Stimulated activated naive CD8-positive, alpha-beta T cell treated with anti-CD3 and anti-CD28 coated beads, Interleukin-15, Interleukin-2, amounts not matched to agents 100 ng/mL and 50 ng/mL, for 24 hours (primary cell): ENCODE results near the gene ITLN2.
"Not testable (repeated sequence)": the region's sequence is repeated elsewhere in the genome, so short reads cannot be mapped to it uniquely, and the experiment has no call there.

ENCODE experiments used
- H3K27ac Mint-ChIP-seq: one replicate; pipeline ENCODE4 v1.8.0; 2021; ENCODE audit warnings: mild to moderate bottlenecking, mixed read lengths
- H3K27me3 Mint-ChIP-seq: one replicate; pipeline ENCODE4 v1.8.0; 2021; ENCODE audit warnings: mixed read lengths
- H3K36me3 Mint-ChIP-seq: one replicate; pipeline ENCODE4 v1.8.0; 2021; ENCODE audit warnings: low read depth, mixed read lengths
- H3K4me1 Mint-ChIP-seq: one replicate; pipeline ENCODE4 v1.8.0; 2021; ENCODE audit warnings: low read depth, mixed read lengths
- H3K4me3 Mint-ChIP-seq: one replicate; pipeline ENCODE4 v1.8.0; 2021; ENCODE audit warnings: mild to moderate bottlenecking, mixed read lengths
- H3K9me3 Mint-ChIP-seq: one replicate; pipeline ENCODE4 v1.8.0; 2021; ENCODE audit warnings: mixed read lengths

The ITLN2 gene

GRCh38 chr1:160954158-160955104, at the start of gene ITLN2:
Gene ITLN2 (minus strand): TSS chr1:160954809. CDS start chr1:160954741, 68 bp downstream.
- no peaks in the 10 kb centered on the region for H3K9me3 Mint-ChIP-seq
- no peaks in the 10 kb centered on the region for H3K36me3 Mint-ChIP-seq
- no peak within 1 kb of the TSS for H3K27ac Mint-ChIP-seq
- H3K4me1 Mint-ChIP-seq: peaks cover 4% of the 10 kb centered on the region
- H3K27me3 Mint-ChIP-seq: no peaks in the 10 kb centered on the region
- H3K4me3 Mint-ChIP-seq: no peak within 1 kb of the TSS

DNA sequence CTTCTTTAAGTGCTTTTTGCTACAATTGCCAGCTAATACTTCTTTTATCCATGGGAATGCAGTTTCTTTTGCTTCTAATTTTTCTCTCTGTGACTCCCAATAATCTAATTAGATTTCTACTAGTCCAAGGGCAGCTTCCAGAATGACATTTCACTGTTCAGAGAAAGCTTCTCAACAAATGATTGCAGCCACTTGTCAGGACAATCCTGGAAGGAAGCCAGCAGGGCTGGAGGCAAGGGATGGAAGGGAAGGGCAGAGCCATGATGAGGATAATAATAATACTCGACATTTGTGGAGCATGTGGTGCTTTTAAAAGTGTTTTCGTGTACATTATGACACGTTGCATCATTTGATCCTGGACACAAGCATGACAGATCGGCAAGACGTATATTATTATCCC, 46.9 kb upstream of the ITLN2 start:
- no peaks in the 10 kb centered on the region for H3K27me3 Mint-ChIP-seq
- H3K4me3 Mint-ChIP-seq: no peak overlapping the region
- H3K4me1 Mint-ChIP-seq: peaks cover 13% of the 10 kb centered on the region
- H3K9me3 Mint-ChIP-seq: no peaks in the 10 kb centered on the region
- peaks cover 9% of the 10 kb centered on the region for H3K36me3 Mint-ChIP-seq
- H3K27ac Mint-ChIP-seq: no peak overlapping the region

GRCh38 chr1:161000736-161001480, 46.3 kb upstream of the ITLN2 start:
- no peaks in the 10 kb centered on the region for H3K9me3 Mint-ChIP-seq
- no peak overlapping the region for H3K4me3 Mint-ChIP-seq
- peaks cover 9% of the 10 kb centered on the region for H3K36me3 Mint-ChIP-seq
- no peak overlapping the region for H3K27ac Mint-ChIP-seq
- peaks cover 20% of the 10 kb centered on the region for H3K4me1 Mint-ChIP-seq
- H3K27me3 Mint-ChIP-seq: no peaks in the 10 kb centered on the region

DNA sequence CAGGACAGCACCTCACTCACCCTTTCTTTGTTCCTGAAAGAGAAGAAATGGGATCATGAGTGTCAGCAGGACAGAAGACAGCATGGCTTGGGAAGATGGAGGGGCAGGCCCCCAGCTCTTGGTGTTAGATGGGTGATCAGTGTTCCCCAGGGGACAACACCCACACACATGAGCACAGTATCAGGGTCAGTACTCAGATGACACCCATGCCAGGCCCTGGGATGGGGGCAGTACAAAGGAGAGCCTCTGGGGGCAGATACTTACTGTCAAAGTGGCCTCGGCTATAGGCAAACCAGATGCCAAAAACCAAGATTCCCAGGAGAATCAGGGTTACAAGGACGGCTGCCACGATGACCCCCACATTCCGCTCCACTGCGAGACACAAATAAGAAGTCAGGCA, 44.8 kb upstream of the ITLN2 start:
- H3K4me3 Mint-ChIP-seq: no peak overlapping the region
- H3K4me1 Mint-ChIP-seq: peaks cover 35% of the 10 kb centered on the region
- no peaks in the 10 kb centered on the region for H3K9me3 Mint-ChIP-seq
- no peaks in the 10 kb centered on the region for H3K27me3 Mint-ChIP-seq
- H3K36me3 Mint-ChIP-seq: peaks cover 9% of the 10 kb centered on the region
- no peak overlapping the region for H3K27ac Mint-ChIP-seq

GRCh38 chr1:160997323-160998038, 42.9 kb upstream of the ITLN2 start:
- H3K27me3 Mint-ChIP-seq: no peaks in the 10 kb centered on the region
- peaks cover 9% of the 10 kb centered on the region for H3K36me3 Mint-ChIP-seq
- peak overlapping the region; percentile 72 for H3K27ac Mint-ChIP-seq
- H3K9me3 Mint-ChIP-seq: no peaks in the 10 kb centered on the region
- peaks cover 36% of the 10 kb centered on the region for H3K4me1 Mint-ChIP-seq
- no peak overlapping the region for H3K4me3 Mint-ChIP-seq

GRCh38 chr1:160996178-160996577, 41.6 kb upstream of the ITLN2 start:
- Mint-ChIP-seq H3K27me3 (no peaks in the 10 kb centered on the region), H3K4me3 (no peak overlapping the region), H3K36me3 (peaks cover 9% of the 10 kb centered on the region), H3K9me3 (no peaks in the 10 kb centered on the region), H3K4me1 (peaks cover 36% of the 10 kb centered on the region), H3K27ac (peak overlapping the region; percentile 66)

- H3K36me3 Mint-ChIP-seq: peaks cover 5% of the 10 kb centered on the region
- no peaks in the 10 kb centered on the region for H3K27me3 Mint-ChIP-seq
- H3K27ac Mint-ChIP-seq: peak overlapping the region; percentile 49
- no peak overlapping the region for H3K4me3 Mint-ChIP-seq
- H3K9me3 Mint-ChIP-seq: no peaks in the 10 kb centered on the region
- H3K4me1 Mint-ChIP-seq: peaks cover 47% of the 10 kb centered on the region
Measured at GRCh38 chr1:160993544-160994193, 39.1 kb upstream of the ITLN2 start.

GRCh38 chr1:160992036-160992435, 37.4 kb upstream of the ITLN2 start:
- H3K36me3 Mint-ChIP-seq, H3K4me3 Mint-ChIP-seq, H3K9me3 Mint-ChIP-seq, H3K27ac Mint-ChIP-seq, H3K27me3 Mint-ChIP-seq: not testable (repeated sequence)
- H3K4me1 Mint-ChIP-seq: peaks cover 38% of the 10 kb centered on the region

DNA sequence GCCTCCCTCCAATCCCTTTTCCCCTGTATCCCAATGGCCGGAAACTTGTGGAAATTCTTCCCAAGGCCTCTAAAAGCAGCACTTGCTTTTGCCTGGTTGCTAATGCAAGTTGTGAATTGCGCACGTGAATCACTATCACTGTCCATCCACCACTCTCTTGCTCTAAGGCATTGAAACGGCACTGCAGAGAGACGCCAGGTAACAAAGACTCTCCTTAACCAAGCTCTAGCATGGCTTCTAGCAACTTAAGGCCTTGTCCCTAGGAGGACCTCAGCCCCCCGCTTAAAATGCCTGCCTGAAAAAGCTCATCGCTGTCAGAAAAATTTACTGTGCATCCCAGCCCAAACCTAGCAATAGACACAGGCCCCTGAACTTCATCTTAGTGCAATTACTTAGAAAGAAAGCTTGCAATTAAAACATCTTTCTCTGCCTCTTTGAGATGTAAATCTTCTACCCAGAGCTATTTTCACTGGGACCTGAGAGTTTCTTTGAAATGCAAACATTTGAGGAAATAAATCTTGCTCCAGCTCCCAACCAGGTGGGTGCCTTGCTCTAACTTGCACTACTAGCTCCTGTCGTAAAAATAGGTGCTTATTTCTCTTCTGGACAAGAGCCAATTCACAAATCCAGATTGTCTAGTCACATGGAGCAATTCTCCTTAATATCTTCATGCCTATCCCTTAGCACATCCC, 32.9 kb upstream of the ITLN2 start:
- Mint-ChIP-seq H3K4me1 (peaks cover 11% of the 10 kb centered on the region), H3K9me3 (no peaks in the 10 kb centered on the region), H3K4me3 (no peak overlapping the region)

DNA sequence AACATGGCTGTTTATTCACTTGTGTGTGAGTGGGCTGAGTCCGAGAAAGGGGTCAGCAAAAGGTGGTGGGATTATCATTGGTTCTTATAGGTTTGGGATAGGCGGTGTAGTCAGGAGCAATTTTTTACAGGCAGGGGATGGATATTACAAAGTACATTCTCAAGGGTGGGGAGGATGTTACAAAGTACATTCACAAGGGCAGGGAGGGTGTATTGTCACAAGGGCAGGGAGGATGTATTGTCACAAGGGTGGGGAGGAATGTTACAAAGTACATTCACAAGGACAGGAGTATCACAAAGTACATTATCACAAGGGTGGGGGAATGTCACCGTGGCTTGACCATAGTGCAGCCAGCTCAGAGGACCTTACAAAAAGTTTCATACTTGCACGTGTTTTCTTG, 31.1 kb upstream of the ITLN2 start:
- H3K27ac Mint-ChIP-seq: no peak overlapping the region
- H3K36me3 Mint-ChIP-seq: no peaks in the 10 kb centered on the region
- H3K4me3 Mint-ChIP-seq: no peak overlapping the region
- H3K4me1 Mint-ChIP-seq: peaks cover 21% of the 10 kb centered on the region
- H3K9me3 Mint-ChIP-seq: no peaks in the 10 kb centered on the region
- H3K27me3 Mint-ChIP-seq: peaks cover 26% of the 10 kb centered on the region

More for the DNA sequence above, 32.9 kb upstream of the ITLN2 start:
- H3K27ac Mint-ChIP-seq: no peak overlapping the region
- H3K27me3 Mint-ChIP-seq: peaks cover 9% of the 10 kb centered on the region
- H3K36me3 Mint-ChIP-seq: no peaks in the 10 kb centered on the region

DNA sequence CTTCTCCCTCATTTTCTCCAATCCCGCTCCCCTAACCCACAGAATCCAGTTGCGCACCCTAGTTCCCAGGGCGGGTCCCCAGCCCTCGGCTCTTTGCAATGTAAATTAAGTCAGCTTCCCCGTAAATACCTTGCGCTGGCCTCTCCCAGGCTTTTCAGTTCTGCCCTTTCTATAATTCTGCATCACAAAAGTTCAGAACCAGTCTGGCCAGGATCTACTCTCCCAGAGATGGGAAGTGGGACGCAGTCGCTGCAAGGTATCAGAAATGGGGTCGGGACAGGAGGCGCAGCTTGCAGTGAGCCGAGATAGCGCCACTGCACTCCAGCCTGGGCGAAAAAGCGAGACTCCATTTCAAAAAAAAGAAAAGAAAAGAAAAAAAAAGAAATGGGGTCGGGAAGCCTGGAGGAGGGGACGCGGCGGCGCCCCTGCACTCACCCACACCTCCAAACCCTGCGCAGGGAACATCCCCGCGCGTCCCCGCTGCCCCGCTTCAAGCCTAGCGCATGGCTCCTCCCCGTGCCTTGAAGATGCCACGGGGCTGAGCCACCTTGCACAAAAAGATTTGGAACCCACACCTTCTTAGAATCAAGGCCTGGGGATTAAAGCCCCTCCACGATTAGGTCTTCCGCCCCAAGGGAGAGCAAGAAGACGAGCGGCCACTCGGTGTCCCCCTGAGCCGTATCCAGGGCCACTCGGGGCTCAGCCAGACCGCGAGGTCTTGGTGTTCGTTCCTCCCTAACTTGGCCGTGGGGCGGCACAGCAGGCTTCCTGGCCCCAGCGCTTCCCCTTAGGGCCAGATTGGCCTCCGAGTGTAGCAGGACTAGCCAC, 27.2 kb upstream of the ITLN2 start:
- peak overlapping the region; percentile 74 for H3K4me3 Mint-ChIP-seq

DNA sequence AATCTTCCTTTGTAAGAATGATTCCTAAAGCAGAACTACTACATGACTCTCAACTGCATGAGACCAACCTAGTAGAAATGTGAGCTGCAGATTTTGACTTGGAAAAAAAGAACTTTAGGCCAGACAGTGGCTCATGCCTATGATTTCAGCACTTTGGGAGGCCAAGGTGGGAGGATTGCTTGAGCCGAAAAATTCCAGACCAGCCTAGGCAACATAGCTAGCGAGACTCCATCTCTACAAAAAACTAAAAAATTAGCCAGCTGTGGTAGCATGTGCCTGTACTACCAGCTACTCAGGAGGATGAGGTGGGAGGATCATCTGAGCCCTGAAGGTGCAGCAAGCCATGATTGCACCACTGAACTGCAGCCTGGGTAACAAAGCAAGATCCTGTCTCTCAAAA, 24.7 kb upstream of the ITLN2 start:
- Mint-ChIP-seq H3K36me3 (no peaks in the 10 kb centered on the region), H3K27me3 (peaks cover 44% of the 10 kb centered on the region), H3K9me3 (no peaks in the 10 kb centered on the region), H3K4me1 (peaks cover 11% of the 10 kb centered on the region), H3K4me3 (no peak overlapping the region), H3K27ac (no peak overlapping the region)

More for the DNA sequence above, 27.2 kb upstream of the ITLN2 start:
- Mint-ChIP-seq H3K27ac (no peak overlapping the region), H3K4me1 (peaks cover 11% of the 10 kb centered on the region), H3K27me3 (peaks cover 35% of the 10 kb centered on the region), H3K36me3 (no peaks in the 10 kb centered on the region), H3K9me3 (no peaks in the 10 kb centered on the region)

DNA sequence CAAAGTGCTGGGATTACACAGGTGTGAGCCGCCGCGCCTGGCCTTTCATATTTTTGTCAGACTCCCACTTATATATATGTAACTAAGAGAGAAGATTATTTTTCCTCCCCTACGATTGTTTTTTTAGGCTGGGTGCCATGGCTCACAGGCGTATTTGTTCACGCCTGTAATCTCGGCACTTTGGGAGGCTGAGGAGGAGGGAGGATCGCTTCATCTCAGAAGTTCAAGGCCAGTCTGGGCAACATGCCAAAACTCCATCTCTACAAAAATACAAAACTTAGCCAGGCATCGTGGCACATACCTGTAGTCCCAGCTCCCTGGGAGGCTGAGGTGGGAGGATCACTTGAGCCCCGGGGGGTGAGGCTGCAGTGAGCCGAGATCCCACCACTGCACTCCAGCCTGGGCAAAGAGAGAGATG, 23.9 kb upstream of the ITLN2 start:
- Mint-ChIP-seq H3K4me3 (no peak overlapping the region), H3K9me3 (no peaks in the 10 kb centered on the region), H3K27me3 (peaks cover 42% of the 10 kb centered on the region), H3K27ac (no peak overlapping the region), H3K4me1 (peaks cover 11% of the 10 kb centered on the region), H3K36me3 (no peaks in the 10 kb centered on the region)
